Heart right ventricle (tissue), 16 donors: Measurements from ENCODE around the gene FHIT. TPM values are rescaled to one million over a fixed set of nuclear protein-coding genes. Genes with fewer than 3 reads are reported as not detected.

Experiments
- ATAC-seq, 8 donors: fragments of 200-7000 bp; cut with Tn5 transposase; one replicate each; pipeline ENCODE4 v1.9.1; 2020; ENCODE audit warnings: mild to moderate bottlenecking in 8 of 8, moderate library complexity in 8 of 8, moderate number of reproducible peaks in 1 of 8
- DNase-seq, 2 donors: peaks; one replicate each; pipeline ENCODE4 v3.0.0-alpha.2; 2020
- H3K27ac ChIP-seq, 10 donors: fragments of 200-600 bp; sonication (generic) in 2 of 10; one replicate each; pipeline versions ENCODE4 v1.5.0 to v1.8.0; 2020 to 2022; ENCODE audit warnings: mild to moderate bottlenecking in 3 of 10
- H3K27me3 ChIP-seq, 7 donors: fragments of 200-600 bp; one replicate each; pipeline ENCODE4 v1.8.0; 2021 to 2022; ENCODE audit warnings: mild to moderate bottlenecking in 2 of 7
- H3K36me3 ChIP-seq, 9 donors: fragments of 200-600 bp; sonication (generic) in 1 of 9; one replicate each; pipeline versions ENCODE4 v1.5.0 to v1.8.0; 2020 to 2022; ENCODE audit warnings: mild to moderate bottlenecking in 2 of 9
- H3K4me1 ChIP-seq, 9 donors: fragments of 200-600 bp; sonication (generic) in 1 of 9; one replicate each; pipeline versions ENCODE4 v1.5.0 to v1.8.0; 2020 to 2022; ENCODE audit warnings: mild to moderate bottlenecking in 4 of 9
- H3K4me3 ChIP-seq, 10 donors: fragments of 200-600 bp; sonication (generic) in 2 of 10; one replicate each; pipeline versions ENCODE4 v1.5.0 to v1.8.0; 2020 to 2022; ENCODE audit warnings: mild to moderate bottlenecking in 7 of 10, moderate library complexity in 2 of 10
- H3K9me3 ChIP-seq, 11 donors: fragments of 200-600 bp in 10 of 11; sonication (generic) in 2 of 11; one replicate each; pipeline versions ENCODE4 v1.5.0 to v1.8.0; 2013 to 2022; ENCODE audit warnings: mild to moderate bottlenecking in 2 of 11, control low read depth in 1 of 11, moderate library complexity in 1 of 11
- WGBS, 2 donors: extraction: QIAGEN DNeasy Blood & Tissue Kit; methylation state at CpG; one replicate each; pipeline ENCODE4 v1.1.7; 2013; ENCODE audit warnings: inconsistent platforms in 1 of 2; 5-methylcytosine and 5-hydroxymethylcytosine counted together
- intact Hi-C, 10 donors: fragments of 100-400 bp; cut with DNase I; formaldehyde crosslinking; loops; one replicate each; pipeline versions ENCODE4 v1.11.1 to v1.14.2; 2022
- polyA plus RNA-seq, 2 donors: library from polyadenylated mRNA; stranded (reverse); fragments of 200-250 nt; gene quantifications; one replicate each; pipeline ENCODE4 v1.2.3, GENCODE V29; 2013
- total RNA-seq, 10 donors: library from RNA; stranded (reverse); fragmentation: NEBNext Ultra II Directional in 3 of 10; extraction: Animal tissue kit (Norgen Biotek cat#: 25700) in 3 of 10; gene quantifications; one replicate each; pipeline versions ENCODE4 v1.2.1 to v1.2.4, GENCODE V29; 2021 to 2023
- TF ChIP-seq, protein P1 (sequence below), 9 donors: fragments of 200-600 bp; sonication (generic) in 2 of 9; IDR thresholded peaks; one replicate each; pipeline versions ENCODE4 v1.5.0 to v1.8.0; 2021 to 2022; ENCODE audit warnings: antibody characterized with exemption in 9 of 9, mild to moderate bottlenecking in 5 of 9, moderate library complexity in 1 of 9
- donor health status: Arrhythmogenic right ventricular cardiomyopathy.
- donor health status: ischemic (EF 13 %, LVEDD 7.1; RV severe dilation, severe dysfunction).
- donor health status: healthy with polysubstance abuse.
- donor health status: DM: no; HTN: yes; CAD: no.
- donor health status: DM: no; HTN: no; CAD: no.
- donor health status: ischemic (EF 25% LVEDD 6.9; RV normal size, moderate dysfunction).
- donor health status: ischemic (EF 25% LVEDD 5.7; RV mildly dilated, moderate dysfunction).
- donor health status: healthy.
- donor health status: DM: yes; HTN: yes; CAD: no.
- donor health status: Ischemic cardiomyopathy.
- donor health status: ischemic (EF 35%, LVEDD 5.7; RV mildly dilated, moderate dysfunction).
- donor health status: nonischemic (EF 11% LVEDD 7.7; RV severe dilation, severe dysfunction).
- donor health status: DM: yes; HTN: yes; CAD: no.
- donor health status: PGD.
- donor health status: ischemic (EF 29% LVEDD 5.4; RV normal size, mild dysfunction).
- donor health status: nonischemic (EF 23%, LVEDD 6.1; RV moderate dilation, normal function).

The FHIT gene
- total and polyA plus RNA-seq, 12 donors = 4.7 to 25.5 (median 18.3) TPM

DNA sequence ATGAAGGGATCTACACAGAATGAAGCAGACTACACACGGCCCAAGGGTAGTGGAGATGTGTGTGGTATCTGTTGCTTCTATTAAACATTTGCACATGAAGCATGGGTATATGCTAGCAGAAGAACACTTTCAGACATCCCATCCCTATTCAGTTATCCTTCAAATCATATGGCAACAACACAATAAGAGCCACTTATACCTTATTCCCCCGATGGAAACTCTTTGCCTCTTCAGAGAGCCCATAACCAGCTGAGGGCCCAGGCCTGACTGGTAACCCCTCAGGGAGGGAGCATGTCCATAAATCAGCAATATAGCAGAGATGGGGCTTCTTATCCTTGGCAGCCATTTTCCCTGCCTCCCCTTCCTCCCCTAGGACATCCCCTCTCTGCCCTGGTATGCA, 210.6 kb downstream of the FHIT start:
- TF ChIP-seq, protein P1, sequence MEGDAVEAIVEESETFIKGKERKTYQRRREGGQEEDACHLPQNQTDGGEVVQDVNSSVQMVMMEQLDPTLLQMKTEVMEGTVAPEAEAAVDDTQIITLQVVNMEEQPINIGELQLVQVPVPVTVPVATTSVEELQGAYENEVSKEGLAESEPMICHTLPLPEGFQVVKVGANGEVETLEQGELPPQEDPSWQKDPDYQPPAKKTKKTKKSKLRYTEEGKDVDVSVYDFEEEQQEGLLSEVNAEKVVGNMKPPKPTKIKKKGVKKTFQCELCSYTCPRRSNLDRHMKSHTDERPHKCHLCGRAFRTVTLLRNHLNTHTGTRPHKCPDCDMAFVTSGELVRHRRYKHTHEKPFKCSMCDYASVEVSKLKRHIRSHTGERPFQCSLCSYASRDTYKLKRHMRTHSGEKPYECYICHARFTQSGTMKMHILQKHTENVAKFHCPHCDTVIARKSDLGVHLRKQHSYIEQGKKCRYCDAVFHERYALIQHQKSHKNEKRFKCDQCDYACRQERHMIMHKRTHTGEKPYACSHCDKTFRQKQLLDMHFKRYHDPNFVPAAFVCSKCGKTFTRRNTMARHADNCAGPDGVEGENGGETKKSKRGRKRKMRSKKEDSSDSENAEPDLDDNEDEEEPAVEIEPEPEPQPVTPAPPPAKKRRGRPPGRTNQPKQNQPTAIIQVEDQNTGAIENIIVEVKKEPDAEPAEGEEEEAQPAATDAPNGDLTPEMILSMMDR (IDR thresholded peaks at IDR 0.05) = no peak

DNA sequence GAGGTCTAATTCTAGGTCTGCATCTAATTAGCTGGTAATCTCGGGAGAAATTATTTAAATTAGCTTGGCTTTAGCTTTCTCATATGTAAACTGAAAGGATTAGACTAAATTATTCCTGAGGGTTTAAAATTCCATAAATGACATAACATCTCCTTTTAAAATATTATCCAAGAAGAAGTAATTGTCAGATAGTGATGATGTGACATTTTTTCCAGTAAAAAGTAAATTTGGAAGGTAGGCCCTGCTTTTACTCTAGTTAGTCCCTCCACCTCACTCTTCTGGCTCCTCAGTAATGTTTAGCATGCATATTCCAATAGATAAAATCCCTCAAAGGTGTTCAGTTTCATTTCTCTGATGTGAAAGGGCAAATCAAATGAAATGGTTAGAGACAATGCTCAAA, 215.7 kb downstream of the FHIT start:
- Histone ChIP-seq H3K4me3 (no peak overlapping the region), H3K9me3 (peaks cover 0 to 8% (median 0%) of the 10 kb centered on the region in 11 donors), H3K27ac (no peak overlapping the region), H3K4me1 (no peaks in the 10 kb centered on the region), H3K27me3 (no peaks in the 10 kb centered on the region), H3K36me3 (no peaks in the 10 kb centered on the region)
- DNase-seq = no peak
- TF ChIP-seq, protein P1 (IDR thresholded peaks at IDR 0.05) = no peak
- WGBS, 2 donors = 93 to 94% methylated on average over 1 of the region's 1 CpG
- ATAC-seq = no peak
- intact Hi-C loops = no loop called here

More for the DNA sequence above, 210.6 kb downstream of the FHIT start:
- Histone ChIP-seq H3K4me3 (no peak overlapping the region), H3K36me3 (no peaks in the 10 kb centered on the region), H3K27ac (no peak overlapping the region), H3K4me1 (no peaks in the 10 kb centered on the region), H3K27me3 (no peaks in the 10 kb centered on the region), H3K9me3 (peaks cover 0 to 32% (median 8%) of the 10 kb centered on the region in 11 donors)
- 93 to 100% methylated on average over 2 of the region's 2 CpGs for WGBS, 2 donors
- intact Hi-C loops = no loop called here
- no peak for DNase-seq
- ATAC-seq = no peak

DNA sequence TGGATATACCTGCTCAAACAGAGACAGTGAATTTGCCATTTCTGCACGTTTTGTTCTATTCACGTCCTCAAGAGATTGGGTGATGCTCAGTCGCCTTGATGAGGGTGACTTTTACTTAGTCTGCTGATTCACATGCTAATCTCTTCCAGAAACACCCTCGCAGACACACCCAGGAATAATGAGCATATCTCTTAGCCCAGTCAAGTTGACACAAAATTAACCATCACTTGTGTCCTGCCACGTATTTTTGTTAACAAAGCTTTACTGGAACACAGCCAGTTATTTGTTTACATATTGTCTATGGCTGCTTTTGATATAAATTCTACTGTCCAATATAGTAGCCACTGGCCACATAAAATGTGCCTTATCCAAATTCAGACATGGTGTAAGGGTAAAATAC, 218.3 kb downstream of the FHIT start:
- intact Hi-C loops = no loop called here
- no peaks in the 10 kb centered on the region for H3K4me1 ChIP-seq
- ATAC-seq = no peak
- peaks cover 0 to 8% (median 0%) of the 10 kb centered on the region in 11 donors for H3K9me3 ChIP-seq
- H3K36me3 ChIP-seq = no peaks in the 10 kb centered on the region
- WGBS, 2 donors = 77% methylated on average over 5 of the region's 5 CpGs
- no peak overlapping the region for H3K27ac ChIP-seq
- no peaks in the 10 kb centered on the region for H3K27me3 ChIP-seq
- no peak overlapping the region for H3K4me3 ChIP-seq
- no peak for DNase-seq
- TF ChIP-seq, protein P1 (IDR thresholded peaks at IDR 0.05) = no peak

DNA sequence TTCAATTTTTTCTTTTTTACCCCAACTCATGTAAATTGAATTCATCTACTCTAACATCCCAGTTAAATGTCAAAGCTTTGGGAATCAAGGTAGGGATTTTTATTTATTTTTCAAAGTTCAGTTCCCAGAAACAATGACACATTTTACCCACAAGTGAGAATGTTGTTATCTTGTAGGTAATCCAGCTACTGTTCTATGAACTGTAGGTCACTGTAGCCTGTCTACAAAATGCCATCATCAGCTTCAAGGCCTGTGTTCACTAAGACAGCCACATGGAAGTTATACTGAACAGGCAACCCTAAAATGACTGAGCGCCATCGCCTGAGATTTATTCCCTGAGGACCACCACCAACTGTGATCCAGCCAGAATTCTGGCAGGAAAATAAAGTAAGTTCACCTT, 219.7 kb downstream of the FHIT start:
- DNase-seq = no peak
- Histone ChIP-seq H3K36me3 (no peaks in the 10 kb centered on the region), H3K27ac (no peak overlapping the region), H3K9me3 (peaks cover 0 to 8% (median 0%) of the 10 kb centered on the region in 11 donors), H3K4me3 (no peak overlapping the region), H3K27me3 (no peaks in the 10 kb centered on the region), H3K4me1 (no peaks in the 10 kb centered on the region)
- TF ChIP-seq, protein P1 (IDR thresholded peaks at IDR 0.05) = no peak
- no peak for ATAC-seq
- WGBS, 2 donors = 92 to 93% methylated on average over 2 of the region's 2 CpGs
- intact Hi-C loops = no loop called here
